ENCODE measurements around the gene NAT8.
"Not testable (repeated sequence)": the region's sequence is repeated elsewhere in the genome, so short reads cannot be mapped to it uniquely, and the experiment has no call there.

Gene NAT8

GRCh38 chr2:73654175-73654574, 12.0 kb upstream of the NAT8 start:
- H3K4me3 ChIP-seq (ENCODE audit: low read depth, low read length) = no peak overlapping the region
- no peak for TF ChIP-seq CTCF (IDR thresholded peaks at IDR 0.05; ENCODE audit: low read depth, low read length)

- no peak for TF ChIP-seq CTCF (IDR thresholded peaks at IDR 0.05; ENCODE audit: low read depth, low read length)
- no peak overlapping the region for H3K4me3 ChIP-seq (ENCODE audit: low read depth, low read length)
Measured at GRCh38 chr2:73652348-73652747, 10.1 kb upstream of the NAT8 start.

DNA sequence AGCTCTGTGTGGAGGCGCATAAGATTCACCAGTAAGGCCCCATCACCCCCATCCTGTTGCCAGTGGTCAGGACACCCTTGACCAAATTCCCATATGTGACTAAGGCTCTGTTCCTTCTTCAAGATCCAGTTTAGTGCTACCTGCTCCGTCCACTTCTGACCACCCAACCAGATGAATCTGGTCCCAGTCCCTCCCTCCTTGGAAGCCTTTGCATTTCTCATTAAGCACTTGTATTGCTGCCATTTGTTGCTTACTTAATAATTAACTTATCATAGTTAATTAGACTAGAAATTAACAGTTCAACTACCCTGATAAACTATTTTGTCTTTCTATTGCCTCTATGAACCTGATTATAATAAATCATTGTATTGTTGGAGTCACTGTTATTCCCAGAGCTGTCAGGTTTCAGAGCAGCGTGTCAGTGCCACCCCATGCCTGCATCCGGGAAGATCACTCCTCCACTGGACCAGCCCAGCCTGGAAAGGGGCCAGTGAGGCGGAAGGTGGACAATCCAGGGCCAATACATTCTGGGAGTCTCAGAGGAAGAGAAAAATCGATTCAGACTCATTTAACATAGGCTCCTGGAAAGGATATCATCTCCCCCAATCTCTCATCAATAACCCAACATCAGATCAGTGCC, 9.5 kb upstream of the NAT8 start:
- no peak for TF ChIP-seq CTCF (IDR thresholded peaks at IDR 0.05; ENCODE audit: low read depth, low read length)

DNA sequence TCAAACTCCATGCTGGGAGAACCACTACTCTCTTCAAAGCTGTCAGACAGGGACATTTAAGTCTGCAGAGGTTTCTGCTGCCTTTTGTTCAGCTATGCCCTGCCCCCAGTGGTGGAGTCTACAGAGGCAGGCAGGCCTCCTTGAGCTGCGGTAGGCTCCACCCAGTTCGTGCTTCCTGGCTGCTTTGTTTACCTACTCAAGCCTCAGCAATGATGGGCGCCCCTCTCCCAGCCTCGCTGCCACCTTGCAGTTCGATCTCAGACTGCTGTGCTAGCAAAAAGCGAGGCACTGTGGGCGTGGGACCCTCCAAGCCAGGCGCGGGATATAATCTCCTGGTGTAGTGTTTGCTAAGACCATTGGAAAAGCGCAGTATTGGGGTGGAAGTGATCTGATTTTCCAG, 5.5 kb upstream of the NAT8 start:
- H3K4me3 ChIP-seq (ENCODE audit: low read depth, low read length) = not testable (repeated sequence)

More for the DNA sequence above, 9.5 kb upstream of the NAT8 start:
- no peak overlapping the region for H3K4me3 ChIP-seq (ENCODE audit: low read depth, low read length)

DNA sequence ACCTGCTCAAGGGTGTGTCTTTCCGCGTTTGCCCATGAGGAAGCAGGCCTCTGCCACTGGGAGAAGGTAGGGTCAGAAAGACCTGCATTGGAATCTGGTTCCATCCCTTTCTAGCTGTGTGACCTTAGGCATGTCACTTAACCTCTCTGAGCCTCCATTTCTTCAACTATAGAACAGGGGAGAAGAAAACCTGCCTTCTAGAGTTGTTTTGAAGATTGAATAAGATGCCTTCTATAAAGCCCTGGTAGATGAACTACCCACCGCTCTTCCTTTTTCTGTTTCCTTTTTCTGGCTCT, 507 bp downstream of the NAT8 start:
- TF ChIP-seq CTCF (IDR thresholded peaks at IDR 0.05; ENCODE audit: low read depth, low read length) = no peak
- no peak overlapping the region for H3K4me3 ChIP-seq (ENCODE audit: low read depth, low read length)

DNA sequence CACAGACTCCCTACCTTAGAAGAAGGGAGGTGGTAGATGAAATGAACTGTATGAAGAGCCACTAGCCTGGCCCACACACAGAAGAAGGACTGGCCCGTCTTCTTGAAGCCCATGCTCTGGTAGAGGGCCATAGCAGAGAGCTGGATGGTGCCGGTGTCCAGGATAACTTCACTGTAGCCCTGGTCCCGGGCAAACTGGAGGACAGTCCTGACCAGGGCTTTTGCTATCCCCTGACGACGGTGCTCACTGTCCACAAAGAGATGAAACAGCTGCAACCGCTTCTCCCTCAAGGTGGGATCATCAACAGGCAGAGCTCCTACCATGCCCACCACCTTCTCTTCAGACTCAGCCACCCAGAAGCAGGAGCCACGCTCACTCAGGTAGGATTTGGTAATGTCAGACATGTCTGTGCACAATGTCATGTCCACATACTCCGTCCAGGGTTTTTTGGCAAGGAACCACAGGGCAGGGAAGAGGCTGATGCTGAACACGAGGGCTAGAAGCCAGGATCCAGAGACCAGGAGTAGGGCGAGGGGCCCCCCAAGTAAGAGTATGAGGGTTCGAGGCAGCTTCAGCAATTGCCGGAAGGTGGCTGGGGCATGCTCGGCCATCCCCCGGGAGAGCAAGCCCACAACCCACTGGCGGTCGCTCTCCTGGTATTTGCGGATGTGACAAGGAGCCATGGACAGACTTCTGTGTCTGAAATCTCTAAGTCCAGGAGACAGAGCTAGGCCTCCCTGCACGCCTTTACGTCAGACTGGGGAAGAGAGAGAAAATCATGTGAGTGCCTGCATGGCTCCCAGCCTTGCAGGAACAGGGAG, 1.1 kb downstream of the NAT8 start:
- TF ChIP-seq CTCF (IDR thresholded peaks at IDR 0.05; ENCODE audit: low read depth, low read length) = no peak
- no peak overlapping the region for H3K4me3 ChIP-seq (ENCODE audit: low read depth, low read length)

GRCh38 chr2:73640511-73640911, 1.7 kb downstream of the NAT8 start:
- no peak for TF ChIP-seq CTCF (IDR thresholded peaks at IDR 0.05; ENCODE audit: low read depth, low read length)
- no peak overlapping the region for H3K4me3 ChIP-seq (ENCODE audit: low read depth, low read length)
